GM19099 (cell line): Measurements from ENCODE around the gene PPOX.

ENCODE experiments used
- POLR2A ChIP-seq: IDR thresholded peaks from 3 replicates; pipeline ENCODE4 v1.6.1; 2011; ENCODE audit warnings: low read depth; ENCODE audit not compliant: insufficient read length; ENCODE audit errors: extremely low read depth

The PPOX gene

GRCh38 chr1:161214369-161214768, 48.1 kb downstream of the PPOX start:
- TF ChIP-seq POLR2A: no peak

- no peak for TF ChIP-seq POLR2A
These were observed 48.9 kb downstream of the PPOX start, which contains the start of gene FCER1G for GRCh38 chr1:161215076-161215475. FCER1G (plus strand) TSS chr1:161215295; CDS start chr1:161215322, 27 bp downstream.

GRCh38 chr1:161216945-161217712, 50.9 kb downstream of the PPOX start:
- no peak for TF ChIP-seq POLR2A

GRCh38 chr1:161217831-161218230, 51.6 kb downstream of the PPOX start:
- no peak for TF ChIP-seq POLR2A

- no peak for TF ChIP-seq POLR2A
These were observed 52.3 kb downstream of the PPOX start for GRCh38 chr1:161218301-161219077.

- no peak for TF ChIP-seq POLR2A
These were observed 53.1 kb downstream of the PPOX start for GRCh38 chr1:161219078-161219892.

- TF ChIP-seq POLR2A: no peak
These were observed 53.8 kb downstream of the PPOX start for GRCh38 chr1:161220002-161220401.
